Activated CD8-positive, alpha-beta memory T cell treated with anti-CD3 and anti-CD28 coated beads for 4 hours (primary cell): Measurements from ENCODE around the gene SLCO1B3.
"Not testable (repeated sequence)": the region's sequence is repeated elsewhere in the genome, so short reads cannot be mapped to it uniquely, and the experiment has no call there.

Experiments
- DNase-seq, 2 donors: peaks; one replicate each; pipeline ENCODE4 v3.0.0-alpha.2; 2020; ENCODE audit warnings: low read depth in 2 of 2

Gene SLCO1B3, protein sequence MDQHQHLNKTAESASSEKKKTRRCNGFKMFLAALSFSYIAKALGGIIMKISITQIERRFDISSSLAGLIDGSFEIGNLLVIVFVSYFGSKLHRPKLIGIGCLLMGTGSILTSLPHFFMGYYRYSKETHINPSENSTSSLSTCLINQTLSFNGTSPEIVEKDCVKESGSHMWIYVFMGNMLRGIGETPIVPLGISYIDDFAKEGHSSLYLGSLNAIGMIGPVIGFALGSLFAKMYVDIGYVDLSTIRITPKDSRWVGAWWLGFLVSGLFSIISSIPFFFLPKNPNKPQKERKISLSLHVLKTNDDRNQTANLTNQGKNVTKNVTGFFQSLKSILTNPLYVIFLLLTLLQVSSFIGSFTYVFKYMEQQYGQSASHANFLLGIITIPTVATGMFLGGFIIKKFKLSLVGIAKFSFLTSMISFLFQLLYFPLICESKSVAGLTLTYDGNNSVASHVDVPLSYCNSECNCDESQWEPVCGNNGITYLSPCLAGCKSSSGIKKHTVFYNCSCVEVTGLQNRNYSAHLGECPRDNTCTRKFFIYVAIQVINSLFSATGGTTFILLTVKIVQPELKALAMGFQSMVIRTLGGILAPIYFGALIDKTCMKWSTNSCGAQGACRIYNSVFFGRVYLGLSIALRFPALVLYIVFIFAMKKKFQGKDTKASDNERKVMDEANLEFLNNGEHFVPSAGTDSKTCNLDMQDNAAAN

GRCh38 chr12:20810487-20810886, at the start of gene SLCO1B3:
TSS of gene SLCO1B3 (plus strand) at chr12:20810705. CDS start at chr12:20815739, 5,034 bp downstream.
- no peak for DNase-seq

GRCh38 chr12:20777420-20777819, 33.1 kb upstream of the SLCO1B3 start:
- DNase-seq = no peak

DNA sequence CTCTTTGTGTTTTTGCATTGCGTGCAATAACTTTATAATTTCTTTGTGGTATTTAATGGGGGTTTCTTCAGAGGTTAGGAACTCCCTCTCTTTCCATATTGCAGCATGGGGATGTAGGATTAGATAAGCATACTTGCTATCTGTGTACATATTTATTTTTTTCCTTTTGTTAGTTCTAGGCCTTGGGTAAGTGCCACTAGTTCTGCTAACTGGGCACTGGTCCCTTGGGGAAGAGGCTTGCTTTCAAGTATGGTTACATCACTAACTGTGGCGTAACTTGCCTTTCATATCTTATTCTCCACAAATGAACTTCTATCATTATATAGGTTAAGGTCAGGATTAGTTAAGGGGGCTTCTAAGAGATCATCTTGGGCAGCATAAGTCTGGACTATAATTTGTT, 31.5 kb upstream of the SLCO1B3 start:
- DNase-seq = no peak

GRCh38 chr12:20779971-20780370, 30.5 kb upstream of the SLCO1B3 start:
- not testable (repeated sequence) for DNase-seq

GRCh38 chr12:20783796-20784357, 26.6 kb upstream of the SLCO1B3 start:
- DNase-seq = not testable (repeated sequence)

DNA sequence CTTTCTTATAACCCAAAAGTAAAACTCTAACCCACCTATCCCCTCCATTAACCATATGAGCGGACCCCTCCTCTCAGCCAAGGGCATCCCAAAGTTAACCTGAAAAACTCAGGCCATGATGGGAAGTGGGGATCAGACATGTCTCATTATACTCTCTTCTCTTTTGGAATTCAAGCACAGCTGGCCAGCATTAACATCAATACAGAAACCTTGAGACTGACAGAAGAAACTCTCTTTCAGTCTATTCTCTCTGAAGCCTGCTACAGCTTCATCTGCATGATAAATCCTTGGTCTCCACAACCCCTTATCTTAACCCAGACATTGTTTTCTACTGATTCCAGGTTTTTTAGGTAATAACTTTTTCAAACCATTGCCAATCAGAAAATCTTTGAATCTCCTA, 17.5 kb upstream of the SLCO1B3 start:
- DNase-seq = no peak

DNA sequence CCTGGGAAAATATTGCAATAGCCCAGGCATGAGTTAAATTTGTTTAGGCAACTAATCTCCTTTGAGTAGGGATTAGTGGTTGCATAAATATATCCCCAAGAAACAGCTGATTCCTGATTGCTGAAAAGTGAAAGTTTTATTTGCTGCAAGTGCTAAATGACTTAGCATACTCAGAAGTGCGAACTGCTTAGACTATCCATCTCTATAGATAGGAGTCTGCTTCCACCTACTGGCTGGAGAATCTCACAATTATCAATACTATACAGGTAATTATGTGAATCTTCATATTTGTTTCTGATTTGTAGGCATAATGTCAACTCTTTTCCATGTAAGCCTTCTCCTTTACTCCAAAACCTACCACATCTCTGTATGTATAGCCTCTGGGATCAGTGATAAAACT, 12.0 kb upstream of the SLCO1B3 start:
- no peak for DNase-seq

DNA sequence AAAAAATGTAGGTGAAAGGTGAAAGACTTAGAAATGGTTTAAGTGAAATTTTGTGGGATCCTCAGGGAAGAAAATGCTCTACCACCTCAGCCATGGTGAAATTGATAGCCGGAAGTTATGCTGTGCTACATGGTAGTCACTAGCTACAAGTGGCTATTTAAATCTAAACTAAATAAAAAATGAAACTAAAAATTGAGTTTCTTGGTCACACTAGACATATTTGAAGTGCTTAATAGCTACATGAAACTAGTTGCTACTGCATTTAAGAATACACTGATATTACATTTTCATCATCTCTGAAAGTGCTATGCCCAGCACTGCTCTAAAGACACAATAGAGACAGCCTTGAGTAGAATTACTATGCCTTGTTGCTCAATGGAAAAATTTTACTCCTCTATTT, 10.3 kb upstream of the SLCO1B3 start:
- DNase-seq = no peak

- no peak for DNase-seq
Observed at GRCh38 chr12:20801035-20801434, 9.5 kb upstream of the SLCO1B3 start.

DNA sequence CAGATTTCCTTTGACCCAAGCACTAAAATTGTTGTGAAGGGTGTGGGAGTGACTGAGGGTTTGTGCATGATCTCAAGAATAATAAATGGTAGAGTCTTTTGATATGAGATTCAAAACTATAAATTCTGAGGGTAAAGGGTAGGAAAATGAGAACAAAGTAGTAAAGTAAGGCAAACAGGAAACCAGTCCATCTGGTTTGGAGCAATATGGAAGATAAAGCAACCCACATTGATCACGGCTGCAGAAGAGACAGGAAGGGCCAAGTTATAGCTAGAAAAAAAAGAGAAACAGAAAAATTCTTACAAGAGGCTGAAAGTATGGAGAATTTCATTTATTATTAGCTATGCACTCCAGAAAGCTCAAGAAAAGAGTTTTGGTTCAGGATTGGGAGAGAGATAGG, 4.6 kb upstream of the SLCO1B3 start:
- DNase-seq = no peak

- DNase-seq = no peak
Observed at GRCh38 chr12:20807192-20808080, 3.1 kb upstream of the SLCO1B3 start.

- DNase-seq = no peak
Observed at GRCh38 chr12:20808521-20808920, 2.0 kb upstream of the SLCO1B3 start.

GRCh38 chr12:20815574-20815973, 5.1 kb downstream of the SLCO1B3 start:
- no peak for DNase-seq

DNA sequence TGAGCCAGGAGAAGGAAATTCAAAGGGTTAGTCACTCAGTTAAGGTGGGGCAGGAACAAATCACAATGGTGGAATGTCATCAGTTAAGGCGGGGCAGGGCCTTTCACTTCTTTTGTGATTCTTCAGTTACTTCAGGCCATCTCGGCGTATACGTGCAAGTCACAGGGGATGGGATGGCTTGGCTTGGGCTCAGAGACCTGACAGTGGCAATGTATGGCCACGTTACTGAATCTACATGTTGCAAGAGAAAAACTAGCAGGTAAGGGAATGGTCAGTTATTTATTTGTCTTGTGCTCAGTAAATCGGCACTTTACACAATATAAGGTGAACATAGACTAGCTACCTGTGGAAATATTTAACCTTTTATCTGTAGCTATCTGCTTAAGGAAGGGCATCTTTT, 11.9 kb downstream of the SLCO1B3 start:
- DNase-seq = no peak

- no peak for DNase-seq
Observed at GRCh38 chr12:20822925-20823324, 12.4 kb downstream of the SLCO1B3 start.

DNA sequence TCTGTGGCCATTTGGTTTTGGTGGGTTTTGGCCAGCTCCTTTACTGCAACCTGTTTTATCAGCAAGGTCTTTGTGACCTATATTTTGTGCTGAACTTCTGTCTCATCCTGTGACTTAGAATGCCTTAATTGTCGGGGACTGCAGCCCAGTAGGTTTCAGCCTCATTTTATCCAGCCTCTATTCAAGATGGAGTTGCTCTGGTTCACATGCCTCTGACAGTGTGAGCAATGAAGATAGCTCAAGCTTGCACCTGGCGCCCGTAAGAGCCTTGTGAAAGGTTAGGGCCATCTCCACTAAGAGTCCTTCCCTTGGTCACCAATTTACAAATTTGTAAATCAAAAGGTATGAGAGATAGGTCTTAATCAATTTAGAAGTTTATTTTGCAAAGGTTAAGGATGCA, 19.4 kb downstream of the SLCO1B3 start:
- DNase-seq = no peak

DNA sequence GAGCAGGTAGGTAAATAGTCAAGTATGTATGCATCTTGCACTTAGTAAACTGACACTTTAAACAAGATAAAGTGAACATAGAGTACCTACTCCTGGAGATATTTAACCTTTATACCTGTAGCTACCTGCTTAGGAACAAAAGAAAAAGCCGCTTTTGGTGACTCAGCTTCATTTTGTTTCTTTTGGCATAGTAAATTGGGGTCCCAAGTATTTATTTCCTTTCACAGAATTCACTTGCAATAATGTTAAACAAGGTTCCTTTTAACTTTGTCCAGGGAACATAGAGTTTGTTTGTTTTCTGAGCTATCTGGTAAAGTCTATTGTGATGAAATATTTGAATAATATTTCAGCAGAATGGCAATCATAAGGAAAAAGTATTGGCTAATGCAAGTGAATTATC, 20.0 kb downstream of the SLCO1B3 start:
- no peak for DNase-seq

GRCh38 chr12:20832911-20833310, 22.4 kb downstream of the SLCO1B3 start:
- DNase-seq = no peak

GRCh38 chr12:20852649-20853048, 42.1 kb downstream of the SLCO1B3 start:
- DNase-seq = no peak

DNA sequence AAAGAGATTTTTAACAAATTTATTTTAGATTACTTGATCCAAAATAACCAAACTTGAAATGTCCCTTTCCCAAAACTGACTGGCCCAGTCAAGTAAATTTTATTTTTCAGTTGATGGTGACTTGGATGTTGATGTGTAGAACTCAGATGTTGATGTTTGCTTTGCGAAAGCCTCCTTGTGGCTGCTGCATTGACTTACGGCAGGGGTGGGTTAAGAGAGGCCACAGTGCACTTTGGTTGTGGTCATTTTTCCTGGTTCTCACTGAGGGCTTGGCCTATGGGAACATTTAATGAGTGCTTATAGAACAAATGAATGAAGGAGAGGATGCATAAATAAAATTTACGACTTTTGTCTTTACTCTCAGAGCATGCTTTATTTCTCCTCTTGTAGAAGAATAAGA, 52.6 kb downstream of the SLCO1B3 start:
- no peak for DNase-seq

DNA sequence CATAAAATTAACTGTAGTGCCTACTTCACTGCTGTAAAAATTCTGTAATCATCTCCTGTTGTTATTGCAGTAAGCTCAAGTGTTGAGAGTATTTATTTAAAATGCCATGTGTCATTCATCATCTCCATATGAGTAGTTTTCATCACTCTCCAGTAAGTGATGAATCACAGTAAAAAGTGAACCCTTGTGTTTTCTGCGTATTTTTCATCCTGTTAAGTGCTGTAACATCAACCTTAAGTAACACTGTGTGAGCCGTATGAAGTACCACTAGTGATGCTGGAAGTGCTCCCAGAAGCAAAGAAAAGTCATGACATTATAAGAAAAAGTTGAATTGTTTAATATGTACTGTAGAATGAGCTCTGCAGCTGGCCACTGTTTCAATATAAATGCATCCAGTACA, 55.4 kb downstream of the SLCO1B3 start:
- DNase-seq = no peak

DNA sequence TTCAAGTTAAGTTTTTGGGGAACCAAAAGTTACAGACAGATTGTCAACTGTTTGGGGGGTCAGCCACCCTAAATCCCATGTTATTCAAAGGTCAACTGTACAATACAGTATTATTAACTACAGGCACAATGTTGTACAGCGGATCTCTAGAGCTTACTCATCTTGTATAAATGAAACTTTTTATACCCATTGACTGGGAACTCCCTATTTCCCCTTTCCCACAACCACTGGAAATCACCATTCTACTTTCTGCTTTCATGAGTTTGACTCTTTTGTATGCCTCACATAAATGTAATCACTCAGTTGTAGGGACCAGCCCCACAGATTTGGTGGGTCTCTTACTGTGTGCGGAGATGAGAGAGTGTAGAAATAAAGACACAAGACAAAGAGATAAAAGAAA, 57.8 kb downstream of the SLCO1B3 start:
- no peak for DNase-seq
